ENCODE data around the gene SCN5A.

DNA sequence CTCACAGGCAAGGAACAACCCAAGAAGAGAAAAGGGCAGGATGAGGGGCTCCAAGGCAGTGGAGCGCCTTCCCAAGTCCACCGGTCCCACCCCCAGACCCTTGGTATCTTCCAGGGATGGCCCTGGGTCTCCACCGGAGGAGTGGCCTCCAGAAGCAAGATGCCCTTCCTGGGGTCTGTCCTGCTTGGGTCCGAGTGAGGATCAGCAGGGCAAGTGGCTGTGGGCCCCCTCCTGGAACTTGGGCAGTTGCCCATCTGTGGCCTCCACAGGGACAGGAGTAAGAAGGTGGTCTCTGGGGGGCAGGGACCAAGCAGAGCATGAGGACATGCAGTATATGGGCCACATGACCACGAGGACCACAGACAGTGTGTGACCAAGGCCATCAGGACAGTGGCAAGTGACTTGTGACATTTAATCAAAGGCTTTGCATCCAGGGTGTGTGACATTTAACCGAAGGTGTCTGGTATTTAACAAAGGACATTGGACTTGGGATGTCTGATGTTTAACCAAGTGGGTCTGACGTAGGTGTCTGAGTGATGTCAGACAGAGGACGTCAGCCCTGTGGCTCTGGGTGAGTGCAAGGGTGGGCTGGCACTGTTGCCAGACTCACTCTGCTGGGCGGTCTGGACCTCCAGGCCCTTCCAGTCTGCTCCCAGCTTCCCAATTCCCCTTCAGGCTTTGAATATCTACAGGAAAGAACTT lies 34.7 kb downstream of the SCN5A start:
- TF ChIP-seq, protein P1, sequence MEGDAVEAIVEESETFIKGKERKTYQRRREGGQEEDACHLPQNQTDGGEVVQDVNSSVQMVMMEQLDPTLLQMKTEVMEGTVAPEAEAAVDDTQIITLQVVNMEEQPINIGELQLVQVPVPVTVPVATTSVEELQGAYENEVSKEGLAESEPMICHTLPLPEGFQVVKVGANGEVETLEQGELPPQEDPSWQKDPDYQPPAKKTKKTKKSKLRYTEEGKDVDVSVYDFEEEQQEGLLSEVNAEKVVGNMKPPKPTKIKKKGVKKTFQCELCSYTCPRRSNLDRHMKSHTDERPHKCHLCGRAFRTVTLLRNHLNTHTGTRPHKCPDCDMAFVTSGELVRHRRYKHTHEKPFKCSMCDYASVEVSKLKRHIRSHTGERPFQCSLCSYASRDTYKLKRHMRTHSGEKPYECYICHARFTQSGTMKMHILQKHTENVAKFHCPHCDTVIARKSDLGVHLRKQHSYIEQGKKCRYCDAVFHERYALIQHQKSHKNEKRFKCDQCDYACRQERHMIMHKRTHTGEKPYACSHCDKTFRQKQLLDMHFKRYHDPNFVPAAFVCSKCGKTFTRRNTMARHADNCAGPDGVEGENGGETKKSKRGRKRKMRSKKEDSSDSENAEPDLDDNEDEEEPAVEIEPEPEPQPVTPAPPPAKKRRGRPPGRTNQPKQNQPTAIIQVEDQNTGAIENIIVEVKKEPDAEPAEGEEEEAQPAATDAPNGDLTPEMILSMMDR (IDR thresholded peaks at IDR 0.05) = no peak
- no peak for TF ChIP-seq POLR2A (IDR thresholded peaks at IDR 0.05)
- TF ChIP-seq POLR2AphosphoS5 (IDR thresholded peaks at IDR 0.05) = no peak
- TF ChIP-seq EP300 (IDR thresholded peaks at IDR 0.05) = no peak
